ENCODE measurements around the gene MLH3.

DNA sequence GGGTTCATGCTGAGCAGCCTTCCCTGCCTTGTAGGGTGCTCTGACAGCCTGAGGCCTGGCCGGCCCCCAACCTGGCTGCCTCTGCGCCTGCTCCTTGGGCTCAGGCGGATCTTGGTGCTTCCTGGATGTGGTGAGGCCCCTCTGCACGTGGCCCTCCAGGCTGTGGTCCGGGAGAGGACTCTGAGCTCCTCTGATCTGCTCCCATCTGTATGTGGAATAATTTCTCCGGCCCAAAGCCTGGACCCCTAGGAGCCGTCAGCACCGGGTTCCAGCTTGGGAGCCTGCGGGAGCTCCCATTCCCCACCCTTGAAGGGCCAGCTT is 69.8 kb downstream of the MLH3 start:
- TF ChIP-seq, protein P1, sequence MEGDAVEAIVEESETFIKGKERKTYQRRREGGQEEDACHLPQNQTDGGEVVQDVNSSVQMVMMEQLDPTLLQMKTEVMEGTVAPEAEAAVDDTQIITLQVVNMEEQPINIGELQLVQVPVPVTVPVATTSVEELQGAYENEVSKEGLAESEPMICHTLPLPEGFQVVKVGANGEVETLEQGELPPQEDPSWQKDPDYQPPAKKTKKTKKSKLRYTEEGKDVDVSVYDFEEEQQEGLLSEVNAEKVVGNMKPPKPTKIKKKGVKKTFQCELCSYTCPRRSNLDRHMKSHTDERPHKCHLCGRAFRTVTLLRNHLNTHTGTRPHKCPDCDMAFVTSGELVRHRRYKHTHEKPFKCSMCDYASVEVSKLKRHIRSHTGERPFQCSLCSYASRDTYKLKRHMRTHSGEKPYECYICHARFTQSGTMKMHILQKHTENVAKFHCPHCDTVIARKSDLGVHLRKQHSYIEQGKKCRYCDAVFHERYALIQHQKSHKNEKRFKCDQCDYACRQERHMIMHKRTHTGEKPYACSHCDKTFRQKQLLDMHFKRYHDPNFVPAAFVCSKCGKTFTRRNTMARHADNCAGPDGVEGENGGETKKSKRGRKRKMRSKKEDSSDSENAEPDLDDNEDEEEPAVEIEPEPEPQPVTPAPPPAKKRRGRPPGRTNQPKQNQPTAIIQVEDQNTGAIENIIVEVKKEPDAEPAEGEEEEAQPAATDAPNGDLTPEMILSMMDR (conservative IDR thresholded peaks at IDR 0.05), result no peak
- TF ChIP-seq ZFX (IDR thresholded peaks at IDR 0.05), result no peak
